GM12864 (cell line): ENCODE results near the gene GLIS2.

Source experiments
- DNase-seq: peaks from one replicate; pipeline ENCODE4 v3.0.0-alpha.2; 2011; ENCODE audit warnings: low read depth
- H3K4me3 ChIP-seq: 2 replicates; pipeline ENCODE4 v1.5.1; 2011; ENCODE audit warnings: mild to moderate bottlenecking, low read depth, low read length, control low read depth
- CTCF ChIP-seq: IDR thresholded peaks from 2 replicates; pipeline ENCODE4 v1.5.1; 2011; ENCODE audit warnings: low read depth, mild to moderate bottlenecking, moderate library complexity, low read length, control low read depth, inconsistent platforms; ENCODE audit errors: missing control alignments

Gene GLIS2

GRCh38 chr16:4354512-4355409 lies 38.9 kb downstream of the GLIS2 start:
- no peak for TF ChIP-seq CTCF
- no peak for DNase-seq
- H3K4me3 ChIP-seq = no peak overlapping the region

- H3K4me3 ChIP-seq = no peak overlapping the region
- DNase-seq = no peak
- no peak for TF ChIP-seq CTCF
Observed at GRCh38 chr16:4356820-4357219, 41.0 kb downstream of the GLIS2 start.

DNA sequence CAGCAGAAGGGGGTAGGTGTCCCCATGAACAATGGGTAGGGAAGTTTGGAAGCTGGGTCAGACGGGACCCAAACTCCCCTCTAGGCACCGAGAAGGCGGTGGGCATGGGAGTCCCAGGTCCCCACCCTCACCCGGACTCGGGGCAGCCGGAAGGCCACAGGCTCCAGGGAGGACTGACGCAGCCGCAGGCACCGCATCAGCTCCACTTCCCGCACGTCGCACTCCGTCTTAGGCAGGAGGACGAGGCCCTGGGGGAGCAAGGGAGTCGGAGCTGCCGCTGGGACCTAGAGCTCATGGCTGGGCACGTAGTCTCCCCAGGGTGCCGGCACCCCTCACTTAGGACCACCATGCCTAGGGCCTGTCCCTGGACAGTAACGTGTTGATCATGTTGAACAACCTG lies 42.4 kb downstream of the GLIS2 start:
- no peak for TF ChIP-seq CTCF
- H3K4me3 ChIP-seq = no peak overlapping the region
- DNase-seq = no peak

GRCh38 chr16:4358831-4359561 lies 43.1 kb downstream of the GLIS2 start:
- no peak for DNase-seq
- no peak overlapping the region for H3K4me3 ChIP-seq
- TF ChIP-seq CTCF = peak; percentile 88

GRCh38 chr16:4359914-4360313 lies 44.0 kb downstream of the GLIS2 start:
- TF ChIP-seq CTCF = no peak
- no peak for DNase-seq
- no peak overlapping the region for H3K4me3 ChIP-seq

DNA sequence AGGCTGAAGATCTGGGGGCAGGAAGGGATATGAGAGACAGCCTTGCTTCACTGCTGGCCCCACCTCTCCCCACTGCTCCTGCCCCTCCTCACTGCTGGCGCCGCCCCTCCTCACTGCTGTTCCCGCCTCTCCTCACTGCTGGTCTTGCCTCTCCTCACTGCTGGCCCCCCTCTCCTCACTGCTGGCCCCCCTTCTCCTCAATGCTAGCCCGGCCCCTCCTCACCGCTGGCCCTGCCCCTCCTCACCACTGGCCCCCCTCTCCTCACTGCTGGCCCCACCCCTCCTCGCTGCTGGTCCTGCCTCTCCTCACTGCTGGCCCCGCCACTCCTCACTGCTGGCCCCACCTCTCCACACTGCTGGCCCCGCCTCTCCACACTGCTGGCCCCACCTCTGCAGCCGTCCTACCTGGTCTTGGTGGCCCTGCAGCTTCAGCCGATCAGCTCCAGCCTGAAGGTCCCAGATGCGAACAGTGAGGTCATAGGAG lies 44.7 kb downstream of the GLIS2 start:
- H3K4me3 ChIP-seq = no peak overlapping the region
- no peak for TF ChIP-seq CTCF
- DNase-seq = no peak
